Adrenal gland (tissue), 12 donors: Measurements from ENCODE around the gene TTLL12. TPM values are rescaled to one million over a fixed set of nuclear protein-coding genes. Genes with fewer than 3 reads are reported as not detected.

Experiments used
- DNase-seq, 7 donors: peaks; one replicate each; pipeline ENCODE4 v3.0.0-alpha.2; 2019 to 2020
- H3K27ac ChIP-seq, 5 donors: fragments of 200-600 bp; sonication (generic) in 4 of 5; 1 replicate in 3 of 5; 2 replicates in 2 of 5; pipeline versions ENCODE4 v1.5.1 to v1.8.0; 2016 to 2020; ENCODE audit warnings: mild to moderate bottlenecking in 1 of 5
- H3K27me3 ChIP-seq: fragments of 200-600 bp; 2 replicates; pipeline ENCODE4 v1.8.0; 2021
- H3K36me3 ChIP-seq, 2 donors: fragments of 200-600 bp; replicated peaks in 1 of 2; 1 replicate in 1 of 2; 2 replicates in 1 of 2; pipeline versions ENCODE4 v1.5.1 to v1.8.0; 2018 to 2022
- H3K4me1 ChIP-seq, 2 donors: fragments of 200-600 bp; replicated peaks in 1 of 2; 1 replicate in 1 of 2; 2 replicates in 1 of 2; pipeline versions ENCODE4 v1.5.1 to v1.8.0; 2018 to 2021
- H3K4me3 ChIP-seq, 4 donors: fragments of 200-600 bp; sonication (generic) in 3 of 4; one replicate each; pipeline ENCODE4 v1.5.1; 2016 to 2018
- H3K9me3 ChIP-seq, 3 donors: fragments of 200-600 bp; sonication (generic) in 1 of 3; replicated peaks in 1 of 3; 1 replicate in 2 of 3; 2 replicates in 1 of 3; pipeline versions ENCODE4 v1.5.1 to v1.8.0; 2016 to 2021
- POLR2A ChIP-seq, 2 donors: fragments of 450-650 bp; IDR thresholded peaks; one replicate each; pipeline ENCODE4 v1.6.1; 2017; ENCODE audit warnings: antibody characterized with exemption in 2 of 2, mild to moderate bottlenecking in 2 of 2, moderate library complexity in 1 of 2
- WGBS, 4 donors: extraction: QIAGEN DNeasy Blood & Tissue Kit in 2 of 4; methylation state at CpG; one replicate each; pipeline versions ENCODE4 v1.1.5 to v1.1.7; 2013 to 2017; 5-methylcytosine and 5-hydroxymethylcytosine counted together
- intact Hi-C, 2 donors: fragments of 100-400 bp; cut with DNase I; formaldehyde crosslinking; loops; one replicate each; pipeline versions ENCODE4 v1.14.1 to v1.15.0; 2022 to 2023
- polyA plus RNA-seq, 3 donors: library from polyadenylated mRNA; stranded (reverse); fragments of 200-250 nt in 2 of 3; fragments of 350-450 nt in 1 of 3; fragmentation: Illumina TruSeq in 1 of 3; extraction: RNeasy Lipid Tissue Mini Kit (QIAGEN cat#74804) in 1 of 3; gene quantifications; one replicate each; pipeline ENCODE4 v1.2.3, GENCODE V29; 2013 to 2014
- total RNA-seq, 9 donors: library from RNA; depleted of rRNA in 4 of 9; stranded (reverse); fragments of >200 nt in 4 of 9; fragments of 120-200 nt in 1 of 9; fragmentation: NEBNext Ultra II Directional in 1 of 9; extraction: Animal tissue kit (Norgen Biotek cat#: 25700) in 1 of 9; gene quantifications; one replicate each; pipeline versions ENCODE4 v1.1.0 to v1.2.4, GENCODE V29; 2013 to 2023
- TF ChIP-seq, protein P1 (sequence below), 6 experiments: fragments of 450-650 bp in 4 of 6; fragments of 200-600 bp in 2 of 6; sonication (generic) in 1 of 6; IDR thresholded peaks; 1 replicate in 5 of 6; 2 replicates in 1 of 6; pipeline versions ENCODE4 v1.5.1 to v1.8.0; 2016 to 2021; ENCODE audit warnings: antibody characterized with exemption in 6 of 6, mild to moderate bottlenecking in 2 of 6, moderate library complexity in 1 of 6
- donor health status: healthy with polysubstance abuse.
- donor health status: Bipolar disorder and iron deficiency.
- donor health status: DM: yes; HTN: yes; CAD: no.
- donor health status: DM: no; HTN: no; CAD: no.
- donor health status: DM: no; HTN: no; CAD: no.
- donor health status: DM: yes; HTN: yes; CAD: no.

The TTLL12 gene
- total and polyA plus RNA-seq, 12 donors: 22.6 to 85.2 (median 59.2) TPM

DNA sequence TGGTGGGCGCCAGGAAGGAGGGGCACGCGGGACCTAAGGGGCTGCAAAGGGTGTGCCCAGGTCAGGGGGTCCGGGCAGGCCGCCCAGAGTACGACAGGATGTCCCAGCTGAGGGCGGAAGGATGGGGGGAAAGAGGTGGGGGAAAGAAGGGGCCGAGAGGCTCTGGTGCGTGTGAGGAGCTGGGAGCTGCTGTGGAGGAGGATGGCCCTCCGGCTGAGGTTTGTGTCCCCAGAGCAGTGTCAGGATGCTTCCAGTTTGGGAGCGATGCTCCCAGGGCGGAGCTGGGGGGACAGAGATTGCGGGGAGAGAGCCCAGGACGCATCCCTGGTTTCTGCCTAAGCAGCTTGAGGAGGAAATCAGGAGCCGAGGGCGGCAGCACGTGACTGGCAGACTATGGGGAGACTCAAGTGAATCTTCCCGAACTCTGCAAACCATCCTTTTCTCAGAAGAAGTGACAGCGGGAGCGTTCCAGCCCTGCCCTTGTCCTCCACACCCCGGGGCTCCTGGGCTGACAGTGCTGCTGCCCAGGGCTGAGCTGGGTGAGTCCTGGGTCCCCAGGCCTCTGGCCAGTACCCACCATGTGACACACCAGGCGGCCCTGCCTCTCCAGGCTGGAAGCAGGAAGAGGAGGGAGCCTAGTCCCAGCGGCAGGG lies 19.7 kb upstream of the TTLL12 start:
- 66 to 90% (median 70%) methylated on average over 9 to 23 of the region's 23 CpGs for WGBS, 4 donors
- Histone ChIP-seq H3K9me3 (no peaks in the 10 kb centered on the region), H3K36me3 (no peaks in the 10 kb centered on the region), H3K27ac (no peak overlapping the region), H3K27me3 (no peaks in the 10 kb centered on the region), H3K4me1 (peaks cover 6 to 8% of the 10 kb centered on the region in 2 donors), H3K4me3 (no peak overlapping the region)
- intact Hi-C loops: no loop called here
- TF ChIP-seq, protein P1, sequence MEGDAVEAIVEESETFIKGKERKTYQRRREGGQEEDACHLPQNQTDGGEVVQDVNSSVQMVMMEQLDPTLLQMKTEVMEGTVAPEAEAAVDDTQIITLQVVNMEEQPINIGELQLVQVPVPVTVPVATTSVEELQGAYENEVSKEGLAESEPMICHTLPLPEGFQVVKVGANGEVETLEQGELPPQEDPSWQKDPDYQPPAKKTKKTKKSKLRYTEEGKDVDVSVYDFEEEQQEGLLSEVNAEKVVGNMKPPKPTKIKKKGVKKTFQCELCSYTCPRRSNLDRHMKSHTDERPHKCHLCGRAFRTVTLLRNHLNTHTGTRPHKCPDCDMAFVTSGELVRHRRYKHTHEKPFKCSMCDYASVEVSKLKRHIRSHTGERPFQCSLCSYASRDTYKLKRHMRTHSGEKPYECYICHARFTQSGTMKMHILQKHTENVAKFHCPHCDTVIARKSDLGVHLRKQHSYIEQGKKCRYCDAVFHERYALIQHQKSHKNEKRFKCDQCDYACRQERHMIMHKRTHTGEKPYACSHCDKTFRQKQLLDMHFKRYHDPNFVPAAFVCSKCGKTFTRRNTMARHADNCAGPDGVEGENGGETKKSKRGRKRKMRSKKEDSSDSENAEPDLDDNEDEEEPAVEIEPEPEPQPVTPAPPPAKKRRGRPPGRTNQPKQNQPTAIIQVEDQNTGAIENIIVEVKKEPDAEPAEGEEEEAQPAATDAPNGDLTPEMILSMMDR (IDR thresholded peaks at IDR 0.05): no peak
- TF ChIP-seq POLR2A (IDR thresholded peaks at IDR 0.05): no peak
- DNase-seq: no peak

DNA sequence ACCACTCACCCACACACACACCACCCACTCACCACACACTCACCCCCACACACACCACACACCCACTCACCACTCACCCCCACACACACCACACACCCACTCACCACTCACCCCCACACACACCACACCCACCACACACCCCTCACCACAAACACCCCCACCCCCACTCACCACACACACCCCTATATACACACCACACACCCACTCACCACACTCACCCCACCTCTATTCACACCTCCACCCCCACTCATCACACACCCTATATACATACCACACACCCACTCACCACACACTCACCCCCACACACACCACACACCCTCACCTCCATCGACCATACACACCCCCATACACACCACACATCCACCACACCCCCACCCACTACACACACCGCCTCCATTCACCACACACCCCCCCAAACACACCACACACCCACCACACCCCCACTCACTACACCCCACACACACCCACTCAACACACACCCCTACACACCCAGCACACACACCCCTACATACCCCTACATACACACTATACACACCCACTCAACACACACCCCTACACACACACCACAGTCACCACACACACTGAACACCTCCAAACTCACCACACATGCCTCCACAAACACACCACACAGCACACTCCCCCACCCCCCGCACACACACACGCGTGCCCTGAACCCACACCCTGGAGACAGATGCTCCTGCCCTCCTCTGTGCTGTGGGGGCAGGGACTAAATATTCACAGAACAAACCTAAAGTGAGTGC lies 19.0 kb upstream of the TTLL12 start:
- WGBS, 4 donors: 68 to 82% (median 73%) methylated on average over 5 of the region's 5 CpGs
- no peak overlapping the region for H3K4me3 ChIP-seq
- no peaks in the 10 kb centered on the region for H3K27me3 ChIP-seq
- TF ChIP-seq, protein P1 (IDR thresholded peaks at IDR 0.05): no peak
- TF ChIP-seq POLR2A (IDR thresholded peaks at IDR 0.05): no peak
- no peaks in the 10 kb centered on the region for H3K36me3 ChIP-seq
- peaks cover 6 to 8% of the 10 kb centered on the region in 2 donors for H3K4me1 ChIP-seq
- H3K9me3 ChIP-seq: no peaks in the 10 kb centered on the region
- no peak overlapping the region for H3K27ac ChIP-seq
- intact Hi-C loops: no loop called here
- DNase-seq: no peak

DNA sequence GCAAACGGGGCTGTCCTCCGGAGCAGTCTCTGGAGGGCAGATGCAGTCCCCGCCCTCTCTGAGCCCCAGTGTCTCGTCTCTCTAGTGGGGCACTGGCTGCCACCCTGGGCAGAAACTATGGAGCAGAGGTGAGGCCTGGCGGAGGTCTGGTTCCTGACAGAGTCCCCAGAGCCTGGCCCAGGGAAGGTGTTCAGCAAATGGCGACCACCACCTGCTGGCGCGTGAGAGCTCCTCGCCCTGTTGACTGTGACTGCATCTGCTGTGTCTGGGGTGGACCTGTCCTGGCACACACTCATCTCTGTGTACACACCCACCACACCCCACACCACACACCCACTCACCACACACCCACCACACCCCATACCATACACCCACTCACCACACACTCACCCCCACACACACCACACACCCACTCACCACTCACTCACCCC lies 18.3 kb upstream of the TTLL12 start:
- Histone ChIP-seq H3K4me1 (peaks cover 6 to 8% of the 10 kb centered on the region in 2 donors), H3K4me3 (no peak overlapping the region), H3K27ac (no peak overlapping the region), H3K36me3 (no peaks in the 10 kb centered on the region), H3K9me3 (no peaks in the 10 kb centered on the region), H3K27me3 (no peaks in the 10 kb centered on the region)
- intact Hi-C loops: no loop called here
- 90 to 93% (median 91%) methylated on average over 7 to 9 of the region's 9 CpGs; no CpG with 5 or more reads in 1 of the 4 donors for WGBS, 4 donors
- TF ChIP-seq, protein P1 (IDR thresholded peaks at IDR 0.05): no peak
- TF ChIP-seq POLR2A (IDR thresholded peaks at IDR 0.05): no peak
- DNase-seq: no peak

DNA sequence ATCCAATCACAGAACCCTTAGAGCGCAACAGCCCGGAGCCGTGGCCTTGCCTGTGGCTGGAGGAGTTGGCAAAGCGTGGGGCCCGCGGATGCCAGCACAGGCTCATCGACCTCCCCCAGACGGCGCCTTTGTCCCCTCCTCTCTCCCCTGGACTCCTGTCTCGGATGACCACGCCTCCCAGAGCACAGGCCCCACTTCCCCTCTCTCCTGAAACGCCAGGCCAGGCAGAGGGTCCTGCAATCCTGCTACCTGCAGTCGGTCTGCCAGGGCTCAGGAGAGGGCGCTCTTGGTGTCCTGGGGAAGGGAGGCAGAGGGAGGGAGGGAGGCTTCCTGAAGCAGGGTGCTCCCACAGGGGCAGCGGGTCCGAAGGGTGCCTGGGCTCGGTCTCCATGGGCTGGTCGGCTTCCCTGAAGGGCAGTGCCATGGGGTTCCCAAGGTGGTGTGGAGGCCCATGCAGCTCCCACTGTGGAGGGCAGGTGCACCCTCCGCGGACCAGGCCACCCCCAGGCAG lies 16.6 kb upstream of the TTLL12 start:
- no peak overlapping the region for H3K4me3 ChIP-seq
- peak overlapping the region in 2 of 5 donors; percentile 59 to 65 for H3K27ac ChIP-seq
- H3K27me3 ChIP-seq: no peaks in the 10 kb centered on the region
- WGBS, 4 donors: 32 to 68% (median 44%) methylated on average over 6 to 20 of the region's 20 CpGs
- intact Hi-C loops: no loop called here
- H3K36me3 ChIP-seq: no peaks in the 10 kb centered on the region
- H3K4me1 ChIP-seq: peaks cover 6 to 16% of the 10 kb centered on the region in 2 donors
- TF ChIP-seq, protein P1 (IDR thresholded peaks at IDR 0.05): no peak
- TF ChIP-seq POLR2A (IDR thresholded peaks at IDR 0.05): no peak
- peak; percentile 62 to 89 (median 86) for DNase-seq
- no peaks in the 10 kb centered on the region for H3K9me3 ChIP-seq
